ENCODE data around the gene PTGIR. TPM values are rescaled to one million over a fixed set of nuclear protein-coding genes. Genes with fewer than 3 reads are reported as not detected.

The PTGIR gene
- total RNA-seq, 5 donors from 2014 or later (not counting 1 experiment from before 2014, with no cell fraction given): 1.2 to 5.4 (median 3.5) TPM

GRCh38 chr19:46603195-46603637 is 21.7 kb downstream of the PTGIR start:
- ChIA-PET CTCF (interaction anchor here (0.6 to 3.6 kb wide), 3 partner anchors 9 to 106 kb away, joined by 3 to 27 read pairs (median 3); no protein-coding TSS in a partner anchor), POLR2A (interaction anchor here in 1 of 2 donors (0.8 kb wide), 1 partner anchor 16 kb away, joined by 3 read pairs; no protein-coding TSS in a partner anchor)
- ATAC-seq (replicated peaks in 1 of 4): no peak
- H3K27me3 ChIP-seq (replicated peaks in 1 of 2; ENCODE audit: control insufficient read depth in 2 of 2, extremely low read depth in 1 of 2, insufficient read depth in 2 of 2, low read length in 1 of 2): no peaks in the 10 kb centered on the region
- H3K36me3 Mint-ChIP-seq: peaks cover 27% of the 10 kb centered on the region
- peaks cover 1 to 40% of the 10 kb centered on the region in 2 donors for H3K36me3 ChIP-seq (ENCODE audit: control insufficient read depth in 2 of 2, extremely low read depth in 1 of 2, insufficient read depth in 1 of 2, low read length in 1 of 2)
- H3K4me3 ChIP-seq (ENCODE audit: control insufficient read depth in 1 of 2, extremely low read depth in 1 of 2, low read length in 1 of 2): peak overlapping the region; percentile 86 to 97
- H3K4me3 Mint-ChIP-seq: peak overlapping the region; percentile 90 to 99 (median 97)
- peaks cover 6 to 9% (median 8%) of the 10 kb centered on the region in 3 donors for H3K9me3 Mint-ChIP-seq
- H3K4me1 Mint-ChIP-seq: peaks cover 47 to 61% (median 49%) of the 10 kb centered on the region in 3 donors
- no peak for DNase-seq
- H3K9me3 ChIP-seq: no peaks in the 10 kb centered on the region
- peaks cover 0 to 2% of the 10 kb centered on the region in 2 donors for H3K27me3 Mint-ChIP-seq
- WGBS (ENCODE audit: insufficient coverage): no CpG with 5 or more reads among the region's 2 CpGs
- peaks cover 7 to 48% of the 10 kb centered on the region in 2 experiments for H3K4me1 ChIP-seq (ENCODE audit: control insufficient read depth in 1 of 2, extremely low read depth in 1 of 2, insufficient read depth in 2 of 2, low read length in 2 of 2)
- H3K27ac Mint-ChIP-seq: peak overlapping the region; percentile 91 to 95
- H3K27ac ChIP-seq (ENCODE audit: low read length): peak overlapping the region; percentile 77

GRCh38 chr19:46602392-46603194 is 22.3 kb downstream of the PTGIR start:
- no peak for ATAC-seq (replicated peaks in 1 of 4)
- Mint-ChIP-seq H3K27me3 (peaks cover 0 to 2% of the 10 kb centered on the region in 2 donors), H3K9me3 (peaks cover 8 to 11% (median 10%) of the 10 kb centered on the region in 3 donors), H3K27ac (peak overlapping the region; percentile 91 to 95), H3K4me3 (peak overlapping the region; percentile 90 to 99 (median 97)), H3K36me3 (peaks cover 21% of the 10 kb centered on the region), H3K4me1 (peaks cover 41 to 55% (median 43%) of the 10 kb centered on the region in 3 donors)
- peaks cover 0 to 34% of the 10 kb centered on the region in 2 donors for H3K36me3 ChIP-seq (ENCODE audit: control insufficient read depth in 2 of 2, extremely low read depth in 1 of 2, insufficient read depth in 1 of 2, low read length in 1 of 2)
- H3K27me3 ChIP-seq (replicated peaks in 1 of 2; ENCODE audit: control insufficient read depth in 2 of 2, extremely low read depth in 1 of 2, insufficient read depth in 2 of 2, low read length in 1 of 2): no peaks in the 10 kb centered on the region
- WGBS (ENCODE audit: insufficient coverage): 3% methylated on average over 20 of the region's 23 CpGs
- ChIA-PET POLR2A (interaction anchor here (0.6 to 0.8 kb wide), 4 partner anchors 16 to 1164 kb away, joined by 3 to 9 read pairs (median 8); no protein-coding TSS in a partner anchor), CTCF (interaction anchor here (1.4 to 3.6 kb wide), 3 partner anchors 9 to 14 kb away, joined by 3 to 27 read pairs (median 3); no protein-coding TSS in a partner anchor)
- H3K9me3 ChIP-seq: no peaks in the 10 kb centered on the region
- H3K4me1 ChIP-seq (ENCODE audit: control insufficient read depth in 1 of 2, extremely low read depth in 1 of 2, insufficient read depth in 2 of 2, low read length in 2 of 2): peaks cover 7 to 48% of the 10 kb centered on the region in 2 experiments
- DNase-seq: peak in 1 of 35 experiments; percentile 46
- peak overlapping the region; percentile 77 for H3K27ac ChIP-seq (ENCODE audit: low read length)
- H3K4me3 ChIP-seq (ENCODE audit: control insufficient read depth in 1 of 2, extremely low read depth in 1 of 2, low read length in 1 of 2): peak overlapping the region; percentile 86 to 97

GRCh38 chr19:46601318-46602224 is 23.3 kb downstream of the PTGIR start, which contains the start of gene CALM3:
TSS of gene CALM3 (plus strand) at chr19:46601330. CDS start at chr19:46601435, 105 bp downstream.
- no peaks in the 10 kb centered on the region for H3K9me3 ChIP-seq
- peak within 1 kb of the TSS; percentile 100 for H3K27ac ChIP-seq (ENCODE audit: low read length)
- peak within 1 kb of the TSS; percentile 90 to 99 (median 97) for H3K4me3 Mint-ChIP-seq
- ChIA-PET CTCF (interaction anchor here (1.4 to 3.6 kb wide), 3 partner anchors 10 to 15 kb away, joined by 3 to 27 read pairs (median 3); no protein-coding TSS in a partner anchor), POLR2A (interaction anchor here in 1 of 2 donors (0.5 to 0.6 kb wide), 3 partner anchors 65 to 1165 kb away, joined by 4 to 9 read pairs (median 7); no protein-coding TSS in a partner anchor)
- peaks cover 8 to 11% (median 10%) of the 10 kb centered on the region in 3 donors for H3K9me3 Mint-ChIP-seq
- peaks cover 12% of the 10 kb centered on the region for H3K36me3 Mint-ChIP-seq
- H3K4me1 Mint-ChIP-seq: peaks cover 38 to 54% (median 41%) of the 10 kb centered on the region in 3 donors
- ATAC-seq (replicated peaks in 1 of 4) (no peak), DNase-seq (peak in 1 of 35 experiments; percentile 34)
- H3K27me3 Mint-ChIP-seq: peaks cover 0 to 2% of the 10 kb centered on the region in 2 donors
- peak within 1 kb of the TSS; percentile 86 to 97 for H3K4me3 ChIP-seq (ENCODE audit: control insufficient read depth in 1 of 2, extremely low read depth in 1 of 2, low read length in 1 of 2)
- 0% methylated on average over 45 of the region's 51 CpGs for WGBS (ENCODE audit: insufficient coverage)
- peaks cover 7 to 48% of the 10 kb centered on the region in 2 experiments for H3K4me1 ChIP-seq (ENCODE audit: control insufficient read depth in 1 of 2, extremely low read depth in 1 of 2, insufficient read depth in 2 of 2, low read length in 2 of 2)
- no peaks in the 10 kb centered on the region for H3K27me3 ChIP-seq (replicated peaks in 1 of 2; ENCODE audit: control insufficient read depth in 2 of 2, extremely low read depth in 1 of 2, insufficient read depth in 2 of 2, low read length in 1 of 2)
- peak within 1 kb of the TSS; percentile 100 for H3K27ac Mint-ChIP-seq
- H3K36me3 ChIP-seq (ENCODE audit: control insufficient read depth in 2 of 2, extremely low read depth in 1 of 2, insufficient read depth in 1 of 2, low read length in 1 of 2): peaks cover 0 to 24% of the 10 kb centered on the region in 2 donors

- Mint-ChIP-seq H3K27me3 (peaks cover 0 to 2% of the 10 kb centered on the region in 2 donors), H3K9me3 (peaks cover 8 to 11% (median 10%) of the 10 kb centered on the region in 3 donors), H3K4me1 (peaks cover 32 to 47% (median 34%) of the 10 kb centered on the region in 3 donors), H3K27ac (peak overlapping the region; percentile 100), H3K4me3 (peak overlapping the region; percentile 90 to 99 (median 97)), H3K36me3 (peaks cover 7% of the 10 kb centered on the region)
- peaks cover 7 to 47% of the 10 kb centered on the region in 2 experiments for H3K4me1 ChIP-seq (ENCODE audit: control insufficient read depth in 1 of 2, extremely low read depth in 1 of 2, insufficient read depth in 2 of 2, low read length in 2 of 2)
- under 1% methylated on average over 89 of the region's 93 CpGs for WGBS (ENCODE audit: insufficient coverage)
- ATAC-seq (replicated peaks in 1 of 4): peak; percentile 85 to 89 (median 88)
- peak overlapping the region; percentile 83 to 86 for H3K4me3 ChIP-seq (ENCODE audit: control insufficient read depth in 1 of 2, extremely low read depth in 1 of 2, low read length in 1 of 2)
- POLR2A ChIA-PET: interaction anchor here in 1 of 2 donors (0.6 to 1.2 kb wide), 4 partner anchors 10 to 444 kb away, joined by 3 to 4 read pairs (median 3); no protein-coding TSS in a partner anchor
- peak overlapping the region; percentile 100 for H3K27ac ChIP-seq (ENCODE audit: low read length)
- DNase-seq: peak; percentile 88 to 99 (median 96)
- CTCF ChIA-PET: interaction anchor here in 1 of 2 donors (0.5 to 3.6 kb wide), 7 partner anchors 11 to 240 kb away, joined by 3 to 27 read pairs (median 3); partner anchors contain the start of gene DACT3
- no peaks in the 10 kb centered on the region for H3K9me3 ChIP-seq
- H3K27me3 ChIP-seq (replicated peaks in 1 of 2; ENCODE audit: control insufficient read depth in 2 of 2, extremely low read depth in 1 of 2, insufficient read depth in 2 of 2, low read length in 1 of 2): no peaks in the 10 kb centered on the region
- peaks cover 0 to 14% of the 10 kb centered on the region in 2 donors for H3K36me3 ChIP-seq (ENCODE audit: control insufficient read depth in 2 of 2, extremely low read depth in 1 of 2, insufficient read depth in 1 of 2, low read length in 1 of 2)
Measured at GRCh38 chr19:46600384-46601317, 24.2 kb downstream of the PTGIR start.
